AML-193 (cell line): ENCODE measurements around the gene SUSD1.

ENCODE experiments used
- DNase-seq, 2 experiments: peaks; one replicate each; lab custom pipeline; 2025; lab: John Stamatoyannopoulos, UW

The SUSD1 gene

GRCh38 chr9:112065806-112066606, 109.1 kb downstream of the SUSD1 start:
- no peak for DNase-seq

- no peak for DNase-seq
These were observed 110.2 kb downstream of the SUSD1 start for GRCh38 chr9:112064871-112065270.

GRCh38 chr9:112063586-112063985, 111.5 kb downstream of the SUSD1 start:
- DNase-seq = no peak

DNA sequence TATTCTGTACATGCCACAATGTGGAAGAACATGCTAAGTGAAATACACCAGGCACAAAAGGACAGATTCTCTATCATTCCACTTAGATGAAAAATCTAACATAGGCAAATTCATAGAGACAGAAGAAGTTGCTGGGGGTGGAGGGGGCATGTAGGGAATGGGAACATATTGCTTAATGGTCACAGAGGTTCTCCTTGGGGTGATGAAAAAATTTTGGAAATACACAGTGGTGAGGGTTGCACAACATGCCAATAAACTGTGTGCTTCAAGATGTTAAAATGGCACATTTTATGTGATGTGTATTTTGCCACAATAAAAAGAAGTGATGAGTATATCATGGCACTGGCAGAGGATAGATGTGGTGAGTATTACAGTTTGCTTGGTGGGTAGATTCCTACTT, 111.9 kb downstream of the SUSD1 start:
- DNase-seq = peak in 1 of 2 experiments; percentile 3

- peak; percentile 90 to 93 for DNase-seq
These were observed 113.9 kb downstream of the SUSD1 start for GRCh38 chr9:112061152-112061740.

DNA sequence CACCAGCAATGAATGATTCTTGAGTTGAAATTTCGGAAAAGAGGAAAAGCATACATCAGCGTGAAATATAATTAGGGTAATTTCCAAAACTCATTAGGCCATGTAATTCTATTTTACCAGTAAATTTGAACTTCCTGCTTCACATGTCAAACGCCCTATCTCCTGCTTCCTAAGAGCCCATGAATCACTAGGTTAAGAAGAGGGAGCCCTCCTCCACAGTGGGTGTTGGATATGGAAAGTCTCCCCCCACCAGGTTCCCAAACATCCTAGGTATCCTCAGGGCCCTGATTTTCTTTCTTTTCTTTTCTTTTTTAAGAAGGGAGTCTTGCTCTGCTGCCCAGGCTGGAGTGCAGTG, 115.2 kb downstream of the SUSD1 start:
- DNase-seq = no peak

DNA sequence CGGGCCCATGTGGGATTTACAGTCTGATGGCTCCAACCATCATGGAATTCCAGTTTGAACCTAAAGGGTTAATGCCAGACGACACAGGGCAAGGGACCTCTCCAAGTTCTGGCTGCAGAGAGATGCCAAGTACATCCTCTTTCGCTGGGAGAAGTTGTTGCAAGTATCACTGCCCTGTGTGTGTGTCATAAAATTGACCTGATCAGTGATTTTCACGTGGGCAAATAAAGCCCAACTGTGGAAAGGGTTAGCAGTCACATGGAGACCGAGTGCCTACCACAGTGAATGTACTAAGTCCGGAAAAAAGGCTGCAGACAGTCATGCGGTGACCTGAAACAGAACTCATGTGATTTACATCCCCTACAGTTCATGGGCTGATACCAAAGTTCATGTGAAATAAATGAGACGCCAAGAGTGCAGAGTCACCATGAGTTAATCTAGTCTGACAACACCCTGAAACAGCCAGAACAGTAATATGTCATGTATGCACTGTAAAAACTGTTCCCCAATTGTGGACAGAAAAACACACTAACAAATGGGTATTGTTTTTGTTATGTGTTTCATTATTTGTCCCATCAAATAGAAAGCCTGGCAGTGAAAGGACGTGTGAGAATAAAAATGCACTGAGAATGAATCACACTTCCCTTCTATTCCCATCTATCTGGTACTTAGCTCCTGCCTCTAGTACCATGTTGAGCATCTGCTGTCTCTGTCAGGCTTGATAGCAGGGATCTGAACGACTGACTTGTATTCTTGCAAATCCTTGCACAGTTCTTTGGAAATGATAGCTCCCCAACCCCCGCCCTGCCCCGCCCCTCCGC, 115.7 kb downstream of the SUSD1 start:
- no peak for DNase-seq

GRCh38 chr9:112056996-112057395, 118.1 kb downstream of the SUSD1 start:
- no peak for DNase-seq

- no peak for DNase-seq
These were observed 120.2 kb downstream of the SUSD1 start for GRCh38 chr9:112054916-112055315.

GRCh38 chr9:112051812-112052211, 123.3 kb downstream of the SUSD1 start:
- DNase-seq = no peak

GRCh38 chr9:112050544-112051475, 124.3 kb downstream of the SUSD1 start:
- DNase-seq = no peak

DNA sequence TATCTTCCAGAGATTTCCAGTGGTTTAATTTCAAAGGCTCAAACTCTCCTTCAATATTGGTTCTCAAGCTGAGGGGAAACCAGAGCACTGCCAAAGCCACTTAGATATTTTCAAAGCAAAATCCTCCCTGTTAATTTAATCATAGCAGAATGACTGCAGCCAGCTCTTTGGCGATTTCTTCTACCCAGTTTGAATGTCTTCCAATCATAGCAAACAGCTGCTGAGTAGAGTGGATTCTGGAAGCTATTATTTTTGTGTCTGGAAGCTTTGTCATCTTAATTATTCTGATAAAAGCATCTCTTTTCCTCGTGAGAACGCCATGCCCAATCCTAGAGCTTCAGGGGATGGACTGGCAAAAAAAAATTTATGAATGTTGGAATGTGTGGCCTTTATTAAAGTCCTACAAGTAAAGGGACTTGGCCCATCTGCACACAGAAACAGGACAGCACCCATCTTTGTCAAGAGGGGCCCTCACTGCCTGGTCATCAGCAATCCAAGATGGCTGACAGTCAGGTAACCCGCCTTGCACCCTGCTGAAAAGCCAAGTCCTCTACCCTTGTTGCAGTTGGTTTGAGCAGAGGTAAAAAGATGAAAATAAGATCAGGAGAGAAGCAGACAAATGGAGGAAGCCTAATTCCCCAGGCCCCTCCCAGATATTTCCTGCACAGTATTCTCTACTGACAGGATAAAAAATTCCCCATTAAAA, 125.1 kb downstream of the SUSD1 start:
- DNase-seq = no peak

DNA sequence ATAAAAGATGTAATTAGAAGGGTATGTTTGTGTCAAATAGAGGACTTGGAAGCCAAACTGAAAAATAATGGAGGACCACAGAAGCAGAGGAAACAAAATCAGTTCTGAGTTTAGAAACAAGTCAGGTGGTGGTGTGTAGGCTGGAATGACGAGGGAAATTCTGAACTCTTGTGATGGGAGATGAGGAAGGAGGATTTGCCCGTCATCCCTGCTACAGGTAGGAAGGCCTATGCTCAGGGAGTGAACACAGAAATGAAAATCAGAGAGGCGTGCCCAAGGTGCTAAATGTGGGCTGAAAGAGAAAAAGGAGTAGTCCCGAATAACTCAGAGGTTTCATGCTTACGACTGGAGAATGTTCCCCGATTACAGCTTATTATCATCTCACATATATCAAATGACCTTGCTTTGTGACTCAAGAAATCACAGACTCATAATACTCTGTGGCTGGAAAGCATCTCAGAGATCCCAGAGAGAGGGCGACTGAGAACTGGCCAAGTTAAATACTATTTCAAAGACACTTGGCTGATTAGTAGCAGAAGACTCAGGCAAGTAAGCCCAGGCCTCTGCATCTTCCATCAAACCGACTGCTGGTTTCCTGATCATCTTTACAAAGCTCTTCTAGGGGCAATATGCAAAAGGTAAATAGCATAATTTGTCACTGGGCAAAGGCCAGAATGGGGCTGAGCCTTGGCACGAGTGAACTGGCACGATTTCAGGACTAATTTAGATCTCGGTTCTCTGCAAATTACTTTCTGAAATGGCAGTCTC, 126.0 kb downstream of the SUSD1 start:
- DNase-seq = no peak

DNA sequence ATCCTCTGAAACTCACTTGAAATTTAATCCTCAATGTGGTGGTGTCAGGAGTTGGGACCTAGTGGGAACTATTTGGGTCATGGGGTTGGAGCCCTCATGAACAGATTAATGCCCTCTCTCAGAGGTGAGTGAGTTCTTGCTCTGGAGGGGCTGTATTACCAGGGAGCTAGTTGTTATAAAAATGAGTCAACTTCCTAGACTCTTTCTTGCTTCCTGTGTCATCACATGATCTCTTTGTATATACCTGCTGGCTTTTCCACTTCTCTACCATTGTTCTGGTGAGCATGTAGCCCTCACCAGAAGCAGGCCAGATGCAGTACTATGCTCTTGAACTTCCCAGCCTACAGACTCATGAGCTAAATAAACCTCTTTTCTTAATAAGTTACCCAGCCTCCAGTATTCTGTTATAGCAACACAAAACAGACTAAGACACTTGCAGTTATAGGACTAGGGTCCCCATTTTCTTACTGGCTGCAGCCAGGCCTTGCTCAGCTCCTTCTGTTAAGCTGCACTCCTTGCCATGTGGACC, 127.5 kb downstream of the SUSD1 start:
- no peak for DNase-seq

- no peak for DNase-seq
These were observed 128.9 kb downstream of the SUSD1 start for GRCh38 chr9:112046181-112046580.

DNA sequence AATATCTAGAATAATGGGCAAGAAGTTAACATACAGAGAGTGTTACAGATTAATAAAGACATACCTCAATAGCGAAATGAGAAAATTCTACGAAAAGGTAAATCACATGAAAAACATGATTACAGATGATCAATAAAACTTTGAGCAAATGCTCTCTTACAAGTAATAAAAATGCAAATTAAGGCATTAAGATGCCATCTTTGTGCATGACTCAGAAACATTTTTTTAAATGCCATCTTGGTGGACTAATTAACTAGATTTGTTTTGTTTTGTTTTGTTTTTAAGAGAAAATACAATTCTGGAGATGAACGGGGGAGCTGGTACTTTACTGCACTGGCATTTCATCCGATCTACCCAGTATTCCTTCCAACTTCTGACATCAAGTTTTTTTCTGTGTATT, 130.2 kb downstream of the SUSD1 start:
- no peak for DNase-seq

DNA sequence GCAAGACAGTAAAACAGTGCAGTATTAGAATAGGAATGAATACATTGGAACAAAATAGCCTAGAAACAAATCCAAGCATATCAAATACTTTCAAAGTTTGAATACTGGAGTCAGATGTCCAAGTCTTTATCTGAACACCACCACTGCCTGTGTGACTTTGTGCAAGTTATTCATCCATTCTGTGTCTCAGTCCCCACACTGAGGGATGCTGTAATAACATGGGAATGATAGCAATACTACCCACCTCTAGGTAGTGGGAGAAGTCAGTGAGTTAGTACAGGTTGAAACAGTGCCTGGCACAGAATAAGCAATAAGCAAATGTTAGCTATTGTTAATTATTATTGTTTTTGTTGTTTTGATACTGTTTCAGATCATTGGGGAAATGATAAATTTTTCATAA, 130.9 kb downstream of the SUSD1 start:
- no peak for DNase-seq

GRCh38 chr9:112043423-112043822, 131.7 kb downstream of the SUSD1 start:
- DNase-seq = no peak

GRCh38 chr9:112042769-112043168, 132.3 kb downstream of the SUSD1 start:
- no peak for DNase-seq

GRCh38 chr9:112042244-112042638, 132.9 kb downstream of the SUSD1 start:
- DNase-seq = no peak
